HG03457 (cell line): Measurements from ENCODE around the gene MAPK6.
"Not testable (repeated sequence)": the region's sequence is repeated elsewhere in the genome, so short reads cannot be mapped to it uniquely, and the experiment has no call there.

ENCODE experiments used
- ATAC-seq: cut with Tn5 transposase; IDR thresholded peaks from one replicate; pipeline ENCODE4 v1.9.1; 2021; ENCODE audit warnings: moderate number of reproducible peaks; ENCODE audit not compliant: unreplicated experiment

Gene MAPK6

GRCh38 chr15:52018693-52019393, at the start of gene MAPK6:
TSS of gene MAPK6 (plus strand) at chr15:52019219. CDS start at chr15:52046461, 27,242 bp downstream.
- peak; percentile 43 for ATAC-seq

DNA sequence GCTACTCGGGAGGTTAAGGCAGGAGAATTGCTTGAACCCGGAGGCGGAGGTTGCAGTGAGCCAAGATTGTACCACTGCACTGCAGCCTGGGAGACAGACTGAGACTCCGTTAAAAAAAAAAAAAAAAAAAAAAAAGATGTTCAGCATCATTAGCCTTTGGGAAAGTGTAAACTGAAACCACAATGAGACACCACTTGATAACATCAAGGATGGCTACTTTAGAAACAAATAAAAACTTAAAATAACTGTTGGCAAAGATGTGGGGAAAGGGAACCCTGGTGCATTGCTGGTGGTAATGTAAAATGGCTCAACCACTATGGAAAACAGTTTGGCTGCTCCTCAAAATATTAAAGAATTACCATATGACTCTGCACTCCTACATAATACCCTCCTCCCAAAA, 49.3 kb upstream of the MAPK6 start:
- no peak for ATAC-seq

DNA sequence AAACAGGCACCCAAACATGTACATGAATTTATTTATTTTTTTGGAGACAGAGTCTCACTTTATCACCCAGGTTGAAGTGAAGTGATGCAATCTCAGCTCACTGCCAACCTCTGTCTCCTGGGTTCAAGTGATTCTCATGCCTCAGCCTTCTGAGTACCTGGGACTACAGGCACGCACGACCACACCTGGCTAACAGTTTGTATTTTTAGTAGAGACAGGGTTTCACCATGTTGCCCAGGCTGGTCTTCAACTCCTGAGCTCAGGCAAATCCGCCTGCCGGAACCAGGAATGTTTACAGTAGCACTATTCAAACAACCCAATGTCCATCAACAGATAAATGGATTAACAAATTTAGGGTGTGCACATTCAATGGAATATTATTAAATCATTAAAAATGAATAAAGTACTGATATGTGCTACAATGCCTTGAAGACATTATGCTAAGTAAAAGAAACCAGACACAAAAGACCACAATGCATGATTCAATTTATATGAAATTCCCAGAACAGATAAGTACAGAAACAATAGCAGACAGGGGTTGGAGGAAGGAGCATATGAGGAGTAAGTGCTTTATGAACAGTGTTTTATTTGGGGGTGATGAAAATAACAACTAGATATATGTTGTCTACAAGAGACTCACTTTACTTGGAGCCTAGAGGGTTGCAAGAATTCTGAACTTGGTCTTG, 48.7 kb upstream of the MAPK6 start:
- ATAC-seq = no peak

DNA sequence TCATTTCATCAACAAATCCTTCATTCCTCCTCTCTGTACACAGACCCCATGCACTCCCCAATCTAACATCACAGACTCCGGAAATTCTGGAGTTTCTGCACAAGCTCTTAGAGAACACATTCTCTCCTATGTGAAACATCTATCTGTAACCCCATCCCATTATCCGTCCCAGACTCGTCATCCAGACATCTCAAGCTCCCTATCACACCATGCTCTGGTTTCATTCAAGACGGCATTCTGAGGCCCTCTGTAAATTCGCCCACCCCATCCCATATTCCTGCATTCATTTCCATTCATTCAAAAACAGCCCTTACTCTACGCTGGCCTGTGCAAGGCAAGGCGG, 48.0 kb upstream of the MAPK6 start:
- no peak for ATAC-seq

DNA sequence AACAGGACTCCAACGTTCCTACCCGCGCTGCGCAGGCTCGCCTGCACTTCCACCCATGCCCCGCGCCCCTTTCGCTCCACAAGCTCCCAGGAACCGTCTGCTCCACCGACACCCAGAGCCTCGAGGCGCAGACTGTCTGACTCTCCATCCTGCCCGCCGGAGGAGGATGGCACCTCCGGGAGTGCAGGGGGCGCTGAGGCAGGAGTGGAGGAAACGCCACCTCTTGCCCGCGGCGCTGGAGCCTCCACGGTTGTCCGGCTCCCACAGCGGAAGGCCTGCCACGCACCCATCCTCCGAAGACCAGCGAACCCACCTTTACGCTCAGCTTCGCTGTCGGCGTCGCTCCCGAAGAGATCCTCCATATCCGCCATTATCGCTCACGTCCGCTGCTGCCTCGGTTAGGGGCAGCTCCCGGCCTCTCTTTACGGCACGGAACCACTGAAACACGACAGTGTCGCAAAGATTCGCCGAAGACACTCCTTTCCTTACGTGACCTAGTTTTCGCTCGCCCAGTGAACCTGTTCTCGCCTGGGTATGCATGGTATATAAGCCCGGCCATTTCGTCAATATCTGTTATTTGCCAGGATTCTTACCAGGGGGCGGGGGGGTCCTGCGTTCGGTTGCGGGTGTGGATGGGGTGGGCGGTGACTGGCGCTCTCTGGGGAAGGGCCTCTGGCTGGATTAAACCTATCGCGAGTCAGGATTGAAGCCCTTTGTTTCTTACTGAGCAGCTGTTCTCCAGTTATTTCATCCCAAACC, 47.5 kb upstream of the MAPK6 start, which contains the start of gene LEO1:
Gene LEO1 (minus strand): TSS at position 404 of the 759 bp plus-strand sequence. CDS start 33 bp downstream, at position 371.
- ATAC-seq = peak; percentile 72

DNA sequence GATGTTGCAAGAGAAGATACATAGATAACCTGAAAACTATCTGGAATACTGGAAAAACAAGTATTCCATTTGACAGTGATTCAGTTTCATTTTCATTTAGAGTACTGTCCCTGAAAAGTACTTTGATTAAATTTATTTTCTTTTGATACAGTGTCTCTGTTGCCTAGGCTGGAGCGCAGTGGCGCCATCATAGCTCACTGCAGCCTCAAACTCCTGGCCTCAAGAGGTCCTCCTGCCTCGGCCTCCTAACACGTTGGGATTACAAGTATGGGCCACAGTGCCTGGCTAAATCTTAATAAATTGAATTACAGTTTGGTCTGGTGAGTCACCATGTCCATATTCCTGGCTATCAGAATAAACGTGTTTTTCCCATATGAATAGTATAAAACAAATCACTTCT, 45.8 kb upstream of the MAPK6 start:
- no peak for ATAC-seq

DNA sequence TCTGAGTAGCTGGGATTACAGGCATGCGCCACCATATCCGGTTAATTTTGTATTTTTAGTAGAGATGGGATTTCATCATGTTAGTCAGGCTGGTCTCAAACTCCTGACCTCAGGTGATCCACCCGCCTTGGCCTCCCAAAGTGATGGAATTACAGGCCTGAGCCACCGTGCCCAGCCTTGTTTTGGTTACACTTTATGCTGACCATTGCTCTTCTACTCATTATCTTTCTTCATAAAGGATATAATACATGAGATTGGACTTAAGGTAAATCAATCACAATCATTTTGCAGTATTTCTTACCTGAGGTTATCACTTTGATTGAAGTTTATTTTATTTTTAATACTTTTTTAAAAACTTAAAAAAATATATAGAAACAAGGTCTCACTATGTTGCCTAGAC, 45.2 kb upstream of the MAPK6 start:
- ATAC-seq = no peak

GRCh38 chr15:51982013-51982769, 36.8 kb upstream of the MAPK6 start:
- ATAC-seq = peak; percentile 58

DNA sequence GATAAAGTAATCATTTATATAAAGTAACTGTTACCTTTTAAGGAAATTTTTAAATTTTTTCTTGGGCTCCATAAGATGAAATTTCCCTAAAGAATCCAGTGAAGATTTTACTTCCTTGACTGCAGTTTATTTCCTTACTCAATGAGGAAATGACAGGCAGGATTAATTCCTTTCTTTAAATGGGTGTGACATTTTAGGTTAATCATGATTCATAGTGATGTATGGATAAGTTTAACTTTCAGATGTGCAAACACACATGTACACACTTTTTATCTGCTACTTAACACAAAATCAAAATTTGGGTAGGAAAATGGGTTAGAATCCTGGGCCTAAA, 36.3 kb upstream of the MAPK6 start:
- no peak for ATAC-seq

DNA sequence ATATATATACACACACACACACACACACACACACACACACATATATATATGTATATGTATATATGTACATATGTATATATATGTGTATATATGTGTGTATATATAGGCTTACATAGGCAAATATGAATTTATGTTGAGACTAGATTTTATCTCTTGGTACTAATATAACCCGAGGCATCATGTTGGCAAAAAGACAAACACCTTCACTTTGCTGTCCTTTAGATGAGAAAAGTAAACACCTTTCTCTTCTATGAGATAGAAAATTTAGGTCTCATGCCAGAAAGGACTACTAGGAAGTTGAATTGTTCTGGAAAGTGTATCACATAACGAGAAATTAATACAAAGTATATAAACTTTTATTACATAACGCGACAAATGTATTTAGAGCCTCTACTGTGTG, 27.9 kb upstream of the MAPK6 start:
- ATAC-seq = no peak

GRCh38 chr15:51992953-51993352, 26.1 kb upstream of the MAPK6 start:
- no peak for ATAC-seq

GRCh38 chr15:52002351-52002750, 16.7 kb upstream of the MAPK6 start:
- no peak for ATAC-seq

GRCh38 chr15:52003089-52003488, 15.9 kb upstream of the MAPK6 start:
- not testable (repeated sequence) for ATAC-seq

GRCh38 chr15:52003710-52004109, 15.3 kb upstream of the MAPK6 start:
- no peak for ATAC-seq

- ATAC-seq = no peak
Observed at GRCh38 chr15:52004806-52005205, 14.2 kb upstream of the MAPK6 start.

DNA sequence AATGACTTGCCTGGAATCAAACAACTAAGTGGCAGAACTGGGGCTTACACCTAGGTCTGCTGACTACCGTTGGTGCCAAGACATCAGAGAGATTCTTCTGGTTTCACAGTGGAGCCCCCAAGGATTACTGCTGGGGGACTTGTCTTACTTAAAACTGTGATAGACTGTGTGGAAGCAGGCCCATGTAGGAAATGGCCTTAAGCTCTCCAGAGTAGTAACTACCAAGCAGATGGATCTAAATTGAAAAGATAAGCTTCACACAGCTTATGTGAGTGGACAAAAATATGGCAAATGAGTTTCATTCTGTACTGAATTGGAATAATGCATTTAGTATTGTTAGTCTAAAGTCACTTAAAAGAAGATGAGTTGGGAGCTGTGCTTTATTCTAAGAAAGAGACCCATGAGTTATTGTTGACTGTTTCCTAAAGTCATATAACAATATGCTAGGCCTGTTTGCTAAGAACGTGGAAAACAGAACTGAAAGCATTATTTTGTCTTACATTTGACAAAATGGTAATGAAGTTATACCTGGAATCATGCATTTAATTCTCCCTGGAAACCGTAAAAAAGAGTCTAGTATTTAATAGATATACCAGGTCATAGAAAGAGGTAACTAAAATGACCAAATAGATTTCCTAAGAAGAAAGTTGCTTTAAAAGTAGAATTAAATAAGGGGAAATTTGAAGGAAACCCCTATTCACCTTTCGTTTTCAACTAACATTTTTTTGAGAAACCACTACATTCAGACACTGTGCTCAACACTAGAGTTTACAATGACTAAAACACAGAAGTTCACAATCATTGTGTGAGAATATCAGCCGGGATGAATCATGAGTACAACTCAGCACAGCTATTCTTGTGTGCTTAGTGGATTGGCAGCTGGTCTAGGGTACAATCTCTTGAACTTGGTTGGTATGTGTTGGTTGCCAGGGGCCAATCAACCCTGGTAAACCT, 13.0 kb upstream of the MAPK6 start:
- peak; percentile 59 for ATAC-seq

DNA sequence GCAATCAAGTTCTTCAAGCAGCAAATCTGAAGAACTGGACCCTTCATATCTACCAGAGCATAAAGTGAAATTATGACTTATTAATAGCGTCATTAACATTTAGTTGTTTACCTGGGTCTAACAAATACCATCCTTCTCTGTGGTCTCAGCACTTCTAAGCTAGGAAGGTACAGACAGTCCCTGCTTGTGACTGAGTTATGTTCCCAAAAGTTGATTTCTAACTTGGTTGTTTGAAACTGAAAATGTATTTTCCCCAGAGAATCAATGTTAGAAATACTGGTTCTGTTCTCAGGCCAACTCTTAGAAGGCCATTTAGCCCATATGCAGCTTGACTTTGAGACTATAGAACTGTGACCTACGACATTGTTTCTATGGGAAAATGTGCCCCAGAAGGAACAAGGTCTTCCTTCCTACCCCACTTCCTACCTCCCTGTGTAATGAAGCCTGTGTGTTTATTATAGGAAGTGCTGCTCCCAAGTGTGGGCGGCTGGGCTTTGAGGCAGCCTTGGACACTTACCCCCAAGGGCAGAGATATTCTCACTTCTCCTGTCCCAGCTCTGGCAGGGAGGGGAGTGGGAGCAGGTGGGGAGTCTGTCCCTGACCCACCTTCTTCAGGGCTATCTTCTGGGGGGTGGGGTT, 12.2 kb upstream of the MAPK6 start:
- peak; percentile 26 for ATAC-seq

DNA sequence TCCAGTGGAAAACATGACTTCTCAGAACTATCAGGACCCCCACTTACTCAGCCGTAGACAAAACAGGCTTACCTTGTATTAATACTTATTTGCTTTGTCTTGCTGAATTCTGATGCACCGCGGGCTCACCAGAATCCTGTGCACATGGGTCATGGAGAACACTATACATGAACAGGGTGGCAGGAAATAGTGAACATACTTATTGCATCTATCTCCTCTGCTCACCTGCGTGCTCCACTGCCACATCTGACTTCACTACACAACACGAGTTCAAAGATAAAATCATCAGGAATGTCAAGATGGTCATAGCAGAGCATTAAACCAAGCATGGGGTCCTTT, 10.7 kb upstream of the MAPK6 start:
- ATAC-seq = no peak

- ATAC-seq = no peak
Observed at GRCh38 chr15:52008698-52009434, 10.2 kb upstream of the MAPK6 start.
